Neural cell (in vitro differentiated cells): ENCODE data around the gene WASF3. TPM values are rescaled to one million over a fixed set of nuclear protein-coding genes. Genes with fewer than 3 reads are reported as not detected.

ENCODE experiments used
- H2AFZ ChIP-seq: fragments of 200-600, 300-800 bp; sonication (generic), shearing (Covaris generic); 2 replicates; pipeline ENCODE4 v1.6.0; 2014; ENCODE audit warnings: low read depth, mild to moderate bottlenecking, antibody characterized with exemption, low read length, moderate library complexity
- H3F3A ChIP-seq: fragments of 200-600 bp; shearing (Covaris generic); 2 replicates; pipeline ENCODE4 v1.6.1; 2016; ENCODE audit warnings: mild to moderate bottlenecking, moderate library complexity, mixed read lengths, antibody characterized with exemption, low read length; ENCODE audit not compliant: insufficient read depth, poor library complexity, severe bottlenecking
- H3K27ac ChIP-seq: fragments of 200-600, 300-800 bp; sonication (generic), shearing (Covaris generic); 2 replicates; pipeline ENCODE4 v1.5.1; 2014; ENCODE audit warnings: mild to moderate bottlenecking, low read length, moderate library complexity
- H3K27me3 ChIP-seq: fragments of 300-800, 200-600 bp; sonication (generic), shearing (Covaris generic); 2 replicates; pipeline ENCODE4 v1.6.0; 2014; ENCODE audit warnings: mild to moderate bottlenecking, low read depth, low read length, moderate library complexity; ENCODE audit not compliant: insufficient read depth
- H3K36me3 ChIP-seq: fragments of 300-800, 200-600 bp; sonication (generic), shearing (Covaris generic); 2 replicates; pipeline ENCODE4 v1.5.1; 2014; ENCODE audit warnings: mild to moderate bottlenecking, antibody characterized with exemption, low read length, moderate library complexity; ENCODE audit not compliant: insufficient read depth
- H3K4me2 ChIP-seq: fragments of 300-800, 200-600 bp; sonication (generic), shearing (Covaris generic); 2 replicates; pipeline ENCODE4 v1.6.0; 2014; ENCODE audit warnings: mild to moderate bottlenecking, low read length
- H3K4me3 ChIP-seq: fragments of 300-800, 200-600 bp; sonication (generic), shearing (Covaris generic); 2 replicates; pipeline ENCODE4 v1.5.1; 2014; ENCODE audit warnings: mild to moderate bottlenecking, low read length, moderate library complexity
- H3K79me2 ChIP-seq: fragments of 200-600 bp; shearing (Covaris generic); replicated peaks from 2 replicates; pipeline ENCODE4 v1.6.0; 2014; ENCODE audit warnings: mild to moderate bottlenecking, low read length, moderate library complexity; ENCODE audit not compliant: insufficient read depth
- H3K9ac ChIP-seq: fragments of 300-800, 200-600 bp; sonication (generic), shearing (Covaris generic); 2 replicates; pipeline ENCODE4 v1.6.1; 2016; ENCODE audit warnings: mild to moderate bottlenecking, low read length, mixed read lengths
- H3K9me2 ChIP-seq: fragments of 200-600 bp; shearing (Covaris generic); 2 replicates; pipeline ENCODE4 v1.6.1; 2016; ENCODE audit warnings: mild to moderate bottlenecking, low read length, mixed read lengths; ENCODE audit not compliant: insufficient read depth
- H3K9me3 ChIP-seq: fragments of 200-600, 300-800 bp; sonication (generic), shearing (Covaris generic); 2 replicates; pipeline ENCODE4 v1.6.1; 2016; ENCODE audit warnings: mild to moderate bottlenecking, mixed run types, low read length, moderate library complexity, mixed read lengths
- H4K20me1 ChIP-seq: fragments of 200-600 bp; shearing (Covaris generic); 2 replicates; pipeline ENCODE4 v1.6.1; 2016; ENCODE audit warnings: mild to moderate bottlenecking, mixed run types; ENCODE audit not compliant: insufficient read depth
- CTCF ChIP-seq: fragments of 450-650 bp; IDR thresholded peaks from 2 replicates; pipeline ENCODE4 v1.5.1; 2014; ENCODE audit warnings: antibody characterized with exemption, mild to moderate bottlenecking, moderate library complexity; ENCODE audit not compliant: poor library complexity, severe bottlenecking
- EP300 ChIP-seq: fragments of 450-650 bp; conservative IDR thresholded peaks from 2 replicates; pipeline ENCODE4 v1.6.1; 2014; ENCODE audit warnings: antibody characterized with exemption, mild to moderate bottlenecking, moderate library complexity; ENCODE audit not compliant: poor library complexity, severe bottlenecking
- EZH2 ChIP-seq: fragments of 200-600, 300-800 bp; shearing (Covaris generic), sonication (generic); IDR thresholded peaks from 2 replicates; pipeline ENCODE4 v1.6.1; 2014; ENCODE audit warnings: antibody characterized with exemption, low read length, borderline replicate concordance, mild to moderate bottlenecking; ENCODE audit not compliant: insufficient read depth, poor library complexity, severe bottlenecking
- MXI1 ChIP-seq: fragments of 450-650 bp; conservative IDR thresholded peaks from 2 replicates; pipeline ENCODE4 v1.6.1; 2014; ENCODE audit warnings: antibody characterized with exemption, mild to moderate bottlenecking; ENCODE audit not compliant: poor library complexity, severe bottlenecking
- POLR2AphosphoS5 ChIP-seq: IDR thresholded peaks from 2 replicates; pipeline ENCODE4 v1.6.1; 2012
- RAD21 ChIP-seq: fragments of 450-650 bp; conservative IDR thresholded peaks from 2 replicates; pipeline ENCODE4 v1.6.1; 2014; ENCODE audit warnings: antibody characterized with exemption, mild to moderate bottlenecking, moderate library complexity
- REST ChIP-seq: IDR thresholded peaks from 2 replicates; pipeline ENCODE4 v1.6.1; 2012; ENCODE audit warnings: borderline replicate concordance
- SMC3 ChIP-seq: fragments of 450-650 bp; conservative IDR thresholded peaks from 2 replicates; pipeline ENCODE4 v1.6.1; 2014; ENCODE audit warnings: antibody characterized with exemption, mild to moderate bottlenecking, moderate library complexity; ENCODE audit not compliant: poor library complexity
- TAF1 ChIP-seq: IDR thresholded peaks from 2 replicates; pipeline ENCODE4 v1.6.1; 2012; ENCODE audit warnings: low read depth
- polyA plus RNA-seq: library from polyadenylated mRNA; depleted of rRNA; stranded (reverse); fragments of >200 nt; gene quantifications from 2 replicates; pipeline ENCODE4 v1.2.3, GENCODE V29; 2014

WASF3 gene
- polyA plus RNA-seq, 1 donor from 2014 or later = 44.5 TPM

- Histone ChIP-seq H3K79me2 (no peaks in the 10 kb centered on the region), H3K4me2 (no peak overlapping the region), H4K20me1 (no peaks in the 10 kb centered on the region), H2AFZ (no peak overlapping the region), H3F3A (no peaks in the 10 kb centered on the region), H3K9me2 (no peaks in the 10 kb centered on the region), H3K27me3 (no peaks in the 10 kb centered on the region), H3K9ac (no peak overlapping the region), H3K36me3 (no peaks in the 10 kb centered on the region), H3K9me3 (no peaks in the 10 kb centered on the region), H3K4me3 (no peak overlapping the region), H3K27ac (no peak overlapping the region)
- TF ChIP-seq SMC3 = no peak
- no peak for TF ChIP-seq REST
- no peak for TF ChIP-seq MXI1
- TF ChIP-seq POLR2AphosphoS5 = no peak
- no peak for TF ChIP-seq EP300
- no peak for TF ChIP-seq CTCF
- no peak for TF ChIP-seq RAD21
- no peak for TF ChIP-seq EZH2
- TF ChIP-seq TAF1 = no peak
These were observed 48.0 kb upstream of the WASF3 start for GRCh38 chr13:26509491-26509890.

- no peaks in the 10 kb centered on the region for H3K36me3 ChIP-seq
- H3K79me2 ChIP-seq = no peaks in the 10 kb centered on the region
- no peak overlapping the region for H3K4me2 ChIP-seq
- H2AFZ ChIP-seq = no peak overlapping the region
- H4K20me1 ChIP-seq = no peaks in the 10 kb centered on the region
- H3K27me3 ChIP-seq = no peaks in the 10 kb centered on the region
- TF ChIP-seq EZH2 = no peak
- TF ChIP-seq SMC3 = no peak
- no peak for TF ChIP-seq POLR2AphosphoS5
- no peak for TF ChIP-seq RAD21
- TF ChIP-seq CTCF = no peak
- no peak for TF ChIP-seq TAF1
- no peak for TF ChIP-seq MXI1
- TF ChIP-seq REST = no peak
- no peak for TF ChIP-seq EP300
- H3K9ac ChIP-seq = no peak overlapping the region
- H3K9me3 ChIP-seq = no peaks in the 10 kb centered on the region
- H3K4me3 ChIP-seq = no peak overlapping the region
- H3K27ac ChIP-seq = no peak overlapping the region
- no peaks in the 10 kb centered on the region for H3F3A ChIP-seq
- H3K9me2 ChIP-seq = no peaks in the 10 kb centered on the region
These were observed 43.6 kb upstream of the WASF3 start for GRCh38 chr13:26513931-26514330.
